GM18951 (cell line): Measurements from ENCODE around the gene FCGR3A.
"Not testable (repeated sequence)": the region's sequence is repeated elsewhere in the genome, so short reads cannot be mapped to it uniquely, and the experiment has no call there.

Experiments used
- POLR2A ChIP-seq: IDR thresholded peaks from 4 replicates; pipeline ENCODE4 v1.6.1; 2011; ENCODE audit warnings: mild to moderate bottlenecking; ENCODE audit not compliant: insufficient read length, insufficient read depth; ENCODE audit errors: extremely low read depth
- in situ Hi-C: fragments of 300-500 bp; cut with MboI; formaldehyde crosslinking; loops from one replicate; pipeline ENCODE4 v1.12.0; 2022; ENCODE audit warnings: low sequenced_read_pairs, mixed read lengths, inconsistent platforms; ENCODE audit not compliant: unreplicated experiment

The FCGR3A gene

GRCh38 chr1:161549652-161550051, at the start of gene FCGR3A:
FCGR3A (minus strand) TSS chr1:161549818; CDS start chr1:161549736, 82 bp downstream.
- in situ Hi-C loops = loop anchor here (5.0 kb wide), 1 partner anchor 83 kb away; the partner anchor contains the start of gene FCGR3B
- no peak for TF ChIP-seq POLR2A

- in situ Hi-C loops = not testable (repeated sequence)
These were observed 47.5 kb upstream of the FCGR3A start for GRCh38 chr1:161597077-161597476.

- in situ Hi-C loops = not testable (repeated sequence)
These were observed 46.0 kb upstream of the FCGR3A start for GRCh38 chr1:161595583-161595982.

GRCh38 chr1:161595173-161595572, 45.6 kb upstream of the FCGR3A start:
- in situ Hi-C loops = not testable (repeated sequence)

- in situ Hi-C loops = loop anchor here (5.0 kb wide), 1 partner anchor 78 kb away; no protein-coding TSS in a partner anchor
These were observed 44.8 kb upstream of the FCGR3A start for GRCh38 chr1:161594269-161594984.

- in situ Hi-C loops = loop anchor here (5.0 kb wide), 1 partner anchor 79 kb away; no protein-coding TSS in a partner anchor
These were observed 43.6 kb upstream of the FCGR3A start for GRCh38 chr1:161593092-161593755.

- in situ Hi-C loops = loop anchor here (5.0 kb wide), 1 partner anchor 80 kb away; no protein-coding TSS in a partner anchor
These were observed 43.0 kb upstream of the FCGR3A start for GRCh38 chr1:161592586-161592985.

- in situ Hi-C loops = loop anchor here (5.0 kb wide), 1 partner anchor 82 kb away; no protein-coding TSS in a partner anchor
These were observed 40.3 kb upstream of the FCGR3A start for GRCh38 chr1:161589920-161590319.

- in situ Hi-C loops = not testable (repeated sequence)
These were observed 39.7 kb upstream of the FCGR3A start for GRCh38 chr1:161589365-161589764.

- in situ Hi-C loops = not testable (repeated sequence)
These were observed 39.0 kb upstream of the FCGR3A start for GRCh38 chr1:161588596-161588995.

GRCh38 chr1:161582882-161583281, 33.3 kb upstream of the FCGR3A start:
- in situ Hi-C loops = not testable (repeated sequence)

GRCh38 chr1:161580879-161581537, 31.4 kb upstream of the FCGR3A start:
- in situ Hi-C loops = not testable (repeated sequence)

GRCh38 chr1:161579856-161580507, 30.4 kb upstream of the FCGR3A start:
- in situ Hi-C loops = not testable (repeated sequence)

- in situ Hi-C loops = not testable (repeated sequence)
These were observed 27.1 kb upstream of the FCGR3A start for GRCh38 chr1:161576676-161577075.

- in situ Hi-C loops = loop anchor here (5.0 kb wide), 1 partner anchor 81 kb away; no protein-coding TSS in a partner anchor
These were observed 22.1 kb upstream of the FCGR3A start for GRCh38 chr1:161571703-161572102.

- in situ Hi-C loops = not testable (repeated sequence)
These were observed 17.0 kb upstream of the FCGR3A start for GRCh38 chr1:161566602-161566960.

- in situ Hi-C loops = not testable (repeated sequence)
These were observed 13.9 kb upstream of the FCGR3A start for GRCh38 chr1:161563522-161563921.

GRCh38 chr1:161562441-161562840, 12.8 kb upstream of the FCGR3A start:
- in situ Hi-C loops = not testable (repeated sequence)

GRCh38 chr1:161560960-161561715, 11.5 kb upstream of the FCGR3A start:
- in situ Hi-C loops = not testable (repeated sequence)
